NCI-H2196 treated with DMSO at 0.1 percent for 48 hours (cell line): Measurements from ENCODE around the gene RBM46.
"Not testable (repeated sequence)": the region's sequence is repeated elsewhere in the genome, so short reads cannot be mapped to it uniquely, and the experiment has no call there.

Experiments
- DNase-seq: peaks from one replicate; lab custom pipeline; 2025; ENCODE audit not compliant: unreplicated experiment; lab: John Stamatoyannopoulos, UW

Gene RBM46

DNA sequence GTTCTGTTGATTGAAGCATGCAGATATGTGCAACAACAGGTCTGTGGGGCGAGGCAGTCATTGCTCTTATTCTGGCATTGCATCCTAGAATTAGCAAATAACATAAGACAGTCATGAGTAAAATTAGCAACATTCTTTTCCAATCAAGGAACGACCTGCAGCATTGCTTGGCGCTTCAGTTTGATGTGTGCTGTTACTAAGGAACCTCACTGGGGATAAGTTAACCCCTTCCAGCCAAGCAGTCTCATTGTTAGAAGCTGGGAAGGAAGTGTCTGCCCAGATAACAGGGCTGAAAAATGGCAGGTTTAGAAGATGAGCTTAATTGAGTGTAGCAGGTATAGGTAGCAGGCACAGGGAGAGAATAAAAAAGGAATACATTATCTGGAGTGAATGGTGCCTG is 55.4 kb downstream of the RBM46 start:
- no peak for DNase-seq

DNA sequence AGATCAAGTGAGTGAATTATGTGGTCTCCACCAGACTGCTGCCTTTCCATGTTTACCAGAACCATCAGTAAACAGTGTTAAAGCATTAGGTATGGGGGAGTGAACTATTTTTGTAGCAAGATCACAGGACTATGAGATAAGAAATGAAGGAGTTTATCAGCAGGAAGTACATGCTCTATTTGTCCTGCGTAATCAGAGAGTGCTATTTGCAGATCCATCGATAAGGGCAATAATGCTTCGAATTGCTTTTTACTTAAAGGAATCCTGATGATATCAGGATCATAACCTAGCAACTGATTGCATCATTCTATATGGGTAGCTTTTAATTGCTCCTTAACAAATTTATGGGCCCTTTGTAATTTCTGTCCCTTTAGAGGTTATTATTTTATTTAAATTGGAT is 57.1 kb downstream of the RBM46 start:
- no peak for DNase-seq

DNA sequence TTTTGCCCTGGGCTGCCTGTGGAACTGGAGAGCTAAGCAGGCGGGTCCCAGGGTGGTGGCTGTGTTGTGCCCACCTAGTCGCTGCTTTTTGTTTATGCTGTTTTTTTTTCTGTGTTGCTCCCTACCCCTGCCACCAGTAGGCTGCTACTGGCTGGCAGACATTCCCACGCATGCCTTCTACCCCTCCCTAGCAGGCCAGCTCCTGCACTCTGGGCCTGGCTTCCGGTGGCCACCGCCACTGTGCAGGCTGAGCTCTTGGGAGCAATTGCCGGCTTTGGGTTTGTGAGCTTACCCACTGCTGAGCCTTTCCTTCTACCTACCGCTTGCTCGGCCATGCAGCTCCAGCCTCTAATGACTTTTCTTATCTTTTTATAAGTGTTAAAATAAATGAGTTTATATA is 57.6 kb downstream of the RBM46 start:
- no peak for DNase-seq

DNA sequence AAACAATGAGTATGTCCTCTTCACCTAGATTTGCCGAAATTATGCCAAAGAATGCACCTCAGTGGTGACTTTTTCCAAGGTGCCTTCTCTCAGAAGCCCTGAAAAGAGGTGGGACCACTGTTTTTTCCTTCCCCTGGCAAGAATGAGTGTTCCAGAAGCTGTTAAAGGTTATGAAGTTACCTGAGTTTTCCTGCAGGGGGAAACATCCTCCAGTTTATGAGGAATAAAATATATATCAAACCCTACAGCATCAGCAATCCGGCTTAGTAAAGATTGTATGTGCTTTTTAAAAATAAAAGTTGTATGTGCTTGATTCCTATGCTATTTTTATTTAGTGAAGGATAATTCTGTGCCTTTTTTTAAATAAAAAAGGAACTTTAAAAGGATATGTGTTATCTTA is 73.3 kb downstream of the RBM46 start:
- DNase-seq: no peak

DNA sequence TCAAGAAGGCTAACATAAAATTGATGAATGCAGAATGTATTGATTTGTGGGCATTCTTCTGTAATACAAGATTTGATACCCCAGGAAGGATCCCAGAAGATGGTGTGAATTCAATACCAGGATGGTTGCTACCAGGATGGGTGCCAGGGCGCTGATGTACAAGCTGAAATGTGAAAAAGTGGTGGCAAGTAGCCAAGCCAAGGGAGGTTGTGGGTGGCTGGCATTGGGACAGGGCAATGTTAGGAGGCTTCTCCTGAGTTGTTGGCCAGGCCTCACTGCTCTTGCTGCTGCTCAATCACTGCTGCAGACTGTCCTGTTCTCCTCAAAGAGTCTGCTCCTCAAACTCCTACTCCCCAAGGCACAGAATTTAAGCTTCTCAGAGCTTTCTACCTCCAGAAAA is 77.1 kb downstream of the RBM46 start:
- no peak for DNase-seq

DNA sequence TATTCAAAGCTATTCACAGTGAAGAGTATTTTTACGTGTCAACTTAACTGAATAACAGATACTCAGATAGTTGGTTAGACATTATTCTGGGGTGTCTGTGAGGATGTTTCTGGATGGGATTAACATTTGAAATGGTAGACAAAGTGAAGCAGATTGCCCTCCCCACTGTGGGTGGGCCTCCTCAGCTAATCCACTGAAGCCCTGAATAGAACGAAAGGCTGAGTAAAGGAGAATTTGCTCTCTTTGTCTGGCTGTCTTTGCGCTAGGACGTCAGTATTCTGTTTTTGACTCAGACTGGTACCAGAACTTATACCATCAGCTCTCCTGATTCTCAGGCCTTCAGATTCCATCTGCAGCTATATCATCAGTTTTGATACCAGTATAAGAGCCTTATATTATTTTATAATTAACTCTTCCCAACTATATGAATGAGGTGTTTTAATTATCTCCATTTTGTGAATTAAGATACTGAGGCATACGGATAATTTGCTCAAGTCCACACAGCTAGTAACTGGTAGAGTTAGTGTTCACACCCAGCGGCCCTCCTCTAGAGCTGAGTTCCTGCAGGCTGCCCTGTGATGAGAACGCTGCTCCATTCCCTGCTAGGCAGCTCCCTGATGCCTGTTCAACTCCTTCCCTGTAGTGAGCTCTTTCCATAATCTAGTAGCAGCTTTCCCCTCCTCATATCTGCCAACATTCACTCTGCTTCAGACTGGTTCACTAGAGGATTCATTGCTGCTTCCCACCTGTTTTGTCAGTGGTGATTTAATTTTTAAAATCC is 87.5 kb downstream of the RBM46 start:
- no peak for DNase-seq

DNA sequence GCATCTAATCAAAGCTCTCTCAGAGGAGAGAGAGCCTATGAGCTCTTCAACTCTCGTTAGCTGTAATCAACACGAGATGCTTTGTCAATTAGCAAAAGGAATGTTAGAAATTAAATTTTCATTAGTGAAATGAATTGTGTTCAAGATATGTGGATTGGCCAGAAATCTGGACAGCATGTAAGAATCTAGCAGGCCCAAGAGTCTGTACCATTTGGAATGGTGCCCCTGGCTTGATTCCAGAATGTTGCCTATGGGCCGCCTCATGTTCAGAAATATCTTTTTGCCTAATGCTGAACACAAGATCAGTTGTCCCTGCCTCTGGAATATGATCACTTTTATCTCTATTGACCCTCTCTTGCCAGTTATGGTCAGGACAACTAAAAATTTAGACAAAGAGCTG is 88.2 kb downstream of the RBM46 start:
- DNase-seq: no peak

DNA sequence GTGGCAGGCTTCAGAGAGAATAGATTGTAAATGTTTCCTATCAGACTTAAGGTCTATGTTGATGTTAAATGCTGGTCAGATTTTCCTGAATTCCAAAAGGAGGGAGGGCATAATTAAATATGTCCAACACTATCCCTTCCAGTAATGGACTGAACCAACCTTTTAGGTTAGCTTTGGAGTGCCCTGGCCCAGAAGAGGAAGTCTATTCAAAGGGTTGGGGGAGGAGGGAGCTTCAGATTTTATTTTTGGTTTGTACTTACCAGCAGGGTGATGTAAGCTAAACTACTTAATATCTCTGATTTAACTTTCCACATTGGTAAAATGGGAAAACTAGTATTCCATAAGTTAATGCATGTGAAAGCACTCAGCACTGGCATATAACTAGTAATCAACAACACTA is 91.1 kb downstream of the RBM46 start:
- DNase-seq: no peak

DNA sequence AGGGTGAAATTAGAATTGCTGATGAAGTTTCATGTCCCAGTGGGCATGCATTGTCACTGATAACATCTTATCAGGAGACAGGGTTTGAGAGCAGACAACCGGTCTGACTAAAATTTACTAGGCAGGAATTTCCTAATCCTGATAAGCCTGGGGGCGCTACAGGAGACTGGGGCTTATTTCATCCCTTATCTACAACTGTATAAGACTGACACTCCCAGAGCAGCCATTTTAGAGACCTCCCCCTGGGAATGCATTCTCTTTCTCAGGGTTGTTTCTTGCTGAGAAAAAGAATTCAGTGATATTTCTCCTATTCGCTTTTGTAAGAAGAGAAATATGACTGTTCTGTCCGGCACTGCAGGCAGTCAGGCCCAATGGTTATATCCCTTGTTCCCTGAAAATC is 93.0 kb downstream of the RBM46 start:
- not testable (repeated sequence) for DNase-seq

DNA sequence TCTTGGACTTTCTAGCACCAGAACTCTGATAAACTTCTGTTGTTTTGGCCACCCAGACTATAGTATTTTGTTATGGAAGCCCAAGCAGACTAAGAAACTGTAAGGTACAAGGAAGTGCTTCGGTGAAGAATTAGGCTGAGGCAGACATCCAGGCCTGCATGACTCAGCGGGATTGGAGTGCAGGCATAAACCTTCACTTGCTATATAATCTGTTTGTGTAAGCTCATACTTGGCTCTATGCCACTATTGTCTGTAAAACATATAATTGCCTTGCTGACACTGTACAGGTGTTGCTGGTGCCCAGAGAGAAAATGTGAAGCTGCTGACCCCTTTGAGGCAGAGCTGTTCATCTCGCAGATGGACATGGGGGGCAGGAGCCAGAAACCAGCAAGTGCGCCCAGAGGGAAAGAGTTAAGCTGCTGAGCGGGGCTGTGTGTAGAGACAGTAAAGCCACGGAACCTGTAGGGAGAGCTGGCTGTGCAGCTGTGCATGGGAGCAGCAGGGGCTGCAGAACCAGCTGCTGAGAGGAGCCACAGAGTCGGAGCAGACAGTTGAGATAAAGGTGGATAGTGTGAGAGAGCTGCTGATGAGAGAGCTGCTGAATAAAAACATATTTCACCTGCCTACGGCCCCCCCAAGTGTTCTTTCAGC is 96.2 kb downstream of the RBM46 start:
- no peak for DNase-seq
